Cardiac atrium fibroblast (primary cell): ENCODE measurements around the gene IGSF22. TPM values are rescaled to one million over a fixed set of nuclear protein-coding genes. Genes with fewer than 3 reads are reported as not detected.

Source experiments
- total RNA-seq: library from RNA; depleted of rRNA; stranded (reverse); fragments of >200 nt; gene quantifications from 2 replicates; pipeline ENCODE4 v1.2.3, GENCODE V29; 2015

Gene IGSF22
- total RNA-seq, result not detected in 2 replicates

GRCh38 chr11:18726040-18726439, at the start of gene IGSF22:
TSS of gene IGSF22 (minus strand) at chr11:18726188. CDS start at chr11:18724236, 1,952 bp downstream.

GRCh38 chr11:18698341-18699268, 27.4 kb downstream of the IGSF22 start, which contains the start of gene TMEM86A:
TSS of gene TMEM86A (plus strand) at chr11:18698779. CDS start at chr11:18698887, 108 bp downstream.

Other genes with a start within 250 kb of the IGSF22 start
- 90.9 and 120 TPM in 2 replicates for gene TSG101, start 199.2 kb downstream of the IGSF22 start, total RNA-seq
- gene UEVLD, start 137.5 kb downstream of the IGSF22 start, total RNA-seq, result 17.7 and 22.4 TPM in 2 replicates
- gene MISFA, start 126.4 kb downstream of the IGSF22 start, total RNA-seq, result 7.6 TPM in 1 of 2 replicates, not detected in the other
- 11.7 TPM in 2 replicates for gene SPTY2D1, start 91.8 kb downstream of the IGSF22 start, total RNA-seq
- gene TMEM86A, start 27.4 kb downstream of the IGSF22 start, total RNA-seq, result 0.54 and 2.1 TPM in 2 replicates
- gene PTPN5, start 65.6 kb upstream of the IGSF22 start, total RNA-seq, result not detected in 2 replicates
- gene MRGPRX1, start 213.2 kb upstream of the IGSF22 start, total RNA-seq, result not detected in 2 replicates